Measurements from ENCODE around the gene DCST1. TPM values are rescaled to one million over a fixed set of nuclear protein-coding genes. Genes with fewer than 3 reads are reported as not detected.

Gene DCST1
- total and polyA plus RNA-seq, 2 of the 13 experiments (the other 11 are each of a cell fraction or from before 2014, with no cell fraction given) = 0.04 TPM; not detected in 1

- TF ChIP-seq DR1 (CRISPR knock-in tag; IDR thresholded peaks at IDR 0.05) (no peak), BCL6 (CRISPR knock-in tag; IDR thresholded peaks at IDR 0.05) (no peak), ZNF570 (CRISPR knock-in tag; IDR thresholded peaks at IDR 0.05; ENCODE audit: borderline replicate concordance) (no peak), ZNF281 (CRISPR knock-in tag; IDR thresholded peaks at IDR 0.05; ENCODE audit: borderline replicate concordance) (peak; percentile 46; the same call in 1 of the 2 replicates), E2F5 (CRISPR knock-in tag; conservative IDR thresholded peaks at IDR 0.05) (no peak), GRHL1 (CRISPR knock-in tag; conservative IDR thresholded peaks at IDR 0.05) (no peak), PHB2 (IDR thresholded peaks at IDR 0.05; ENCODE audit: partially characterized antibody) (no peak), MAFF (IDR thresholded peaks at IDR 0.05; ENCODE audit: low read depth, low read length) (peak; percentile 1; the same call in 1 of the 2 replicates), ZBED4 (CRISPR knock-in tag; IDR thresholded peaks at IDR 0.05; ENCODE audit: borderline replicate concordance) (peak; percentile 82), ZXDC (CRISPR knock-in tag; IDR thresholded peaks at IDR 0.05) (no peak), JUND (CRISPR knock-in tag; IDR thresholded peaks at IDR 0.05) (no peak), SIN3B (IDR thresholded peaks at IDR 0.05; ENCODE audit: low read length) (no peak), REPIN1 (CRISPR knock-in tag; IDR thresholded peaks at IDR 0.05; ENCODE audit: borderline replicate concordance, low read depth) (peak; percentile 25; the same call in 1 of the 2 replicates), SALL2 (CRISPR knock-in tag; IDR thresholded peaks at IDR 0.05) (no peak), ZNF547 (CRISPR knock-in tag; IDR thresholded peaks at IDR 0.05) (peak; percentile 86; the same call in 1 of the 2 replicates), ZNF652 (CRISPR knock-in tag; IDR thresholded peaks at IDR 0.05; ENCODE audit: borderline replicate concordance, low read depth) (no peak)
These were observed 33.8 kb upstream of the DCST1 start (continued) for GRCh38 chr1:154999571-155000410.
